Mucosa of descending colon (tissue), 3 donors: ENCODE data around the gene SVEP1. TPM values are rescaled to one million over a fixed set of nuclear protein-coding genes. Genes with fewer than 3 reads are reported as not detected.

Source experiments
- ATAC-seq: fragments of 200-7000 bp; cut with Tn5 transposase; one replicate; pipeline ENCODE4 v1.9.1; 2020; ENCODE audit warnings: mild to moderate bottlenecking, moderate library complexity
- DNase-seq, 3 donors: peaks; one replicate each; pipeline ENCODE4 v3.0.0-alpha.2; 2020
- H3K36me3 ChIP-seq: fragments of 200-600 bp; one replicate; pipeline ENCODE4 v1.8.0; 2021; ENCODE audit warnings: low read depth, mild to moderate bottlenecking
- H3K4me1 ChIP-seq: fragments of 200-600 bp; one replicate; pipeline ENCODE4 v1.8.0; 2021; ENCODE audit warnings: low read depth, mild to moderate bottlenecking
- H3K4me3 ChIP-seq: fragments of 200-600 bp; one replicate; pipeline ENCODE4 v1.8.0; 2021; ENCODE audit warnings: mild to moderate bottlenecking
- H3K9me3 ChIP-seq: fragments of 200-600 bp; one replicate; pipeline ENCODE4 v1.8.0; 2021; ENCODE audit warnings: mild to moderate bottlenecking
- CTCF ChIP-seq: fragments of 200-600 bp; IDR thresholded peaks from one replicate; pipeline ENCODE4 v1.8.0; 2022; ENCODE audit warnings: antibody characterized with exemption, mild to moderate bottlenecking
- intact Hi-C, 2 donors: fragments of 100-400 bp; cut with DNase I in 1 of 2; cut with micrococcal nuclease in 1 of 2; formaldehyde crosslinking; loops; one replicate each; pipeline versions ENCODE4 v1.11.0 to v1.11.1; 2022; cut with DNase I, micrococcal nuclease
- total RNA-seq, 3 donors: library from RNA; stranded (reverse); fragmentation: NEBNext Ultra II Directional in 2 of 3; extraction: Animal tissue kit (Norgen Biotek cat#: 25700) in 2 of 3; gene quantifications; one replicate each; pipeline versions ENCODE4 v1.2.1 to v1.2.4, GENCODE V29; 2021 to 2023
- donor health status: DM: no; HTN: no; CAD: no; lungs with moderate emphysema.
- donor health status: DM: no; HTN: no; CAD: no.
- donor health status: DM: no; HTN: yes; CAD: no.

The SVEP1 gene
- total RNA-seq, 3 donors from 2014 or later, result 3.6 to 20.4 (median 12.0) TPM

- ATAC-seq, result peak; percentile 20
- DNase-seq, result no peak
- intact Hi-C loops, result no loop called here
- no peaks in the 10 kb centered on the region for H3K4me1 ChIP-seq
- no peaks in the 10 kb centered on the region for H3K36me3 ChIP-seq
- no peak for TF ChIP-seq CTCF
- H3K9me3 ChIP-seq, result no peaks in the 10 kb centered on the region
- no peak overlapping the region for H3K4me3 ChIP-seq
These were observed 115.2 kb downstream of the SVEP1 start for GRCh38 chr9:110464321-110464720.

DNA sequence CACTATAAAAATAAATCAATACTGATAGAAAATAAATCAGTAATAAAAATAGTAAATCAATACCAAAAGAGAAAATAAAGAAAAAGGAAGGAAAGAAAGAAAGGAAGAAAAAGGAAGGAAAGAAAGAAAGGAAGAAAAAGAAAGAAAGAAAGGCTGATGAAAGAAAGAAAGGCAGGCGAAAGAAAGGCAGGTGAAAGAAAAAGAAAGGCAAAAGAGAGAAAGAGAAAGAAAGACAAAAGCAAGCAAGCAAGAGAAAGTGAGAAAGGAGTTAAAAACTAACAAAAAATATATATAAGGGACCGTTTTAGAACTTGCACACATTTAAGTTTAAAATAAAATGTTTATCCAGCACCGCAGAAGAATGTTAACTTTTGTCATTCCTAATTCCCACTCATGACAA is 116.0 kb downstream of the SVEP1 start:
- Histone ChIP-seq H3K36me3 (no peaks in the 10 kb centered on the region), H3K4me1 (no peaks in the 10 kb centered on the region), H3K9me3 (no peaks in the 10 kb centered on the region), H3K4me3 (no peak overlapping the region)
- DNase-seq, result no peak
- no peak for ATAC-seq
- intact Hi-C loops, result no loop called here
- no peak for TF ChIP-seq CTCF

DNA sequence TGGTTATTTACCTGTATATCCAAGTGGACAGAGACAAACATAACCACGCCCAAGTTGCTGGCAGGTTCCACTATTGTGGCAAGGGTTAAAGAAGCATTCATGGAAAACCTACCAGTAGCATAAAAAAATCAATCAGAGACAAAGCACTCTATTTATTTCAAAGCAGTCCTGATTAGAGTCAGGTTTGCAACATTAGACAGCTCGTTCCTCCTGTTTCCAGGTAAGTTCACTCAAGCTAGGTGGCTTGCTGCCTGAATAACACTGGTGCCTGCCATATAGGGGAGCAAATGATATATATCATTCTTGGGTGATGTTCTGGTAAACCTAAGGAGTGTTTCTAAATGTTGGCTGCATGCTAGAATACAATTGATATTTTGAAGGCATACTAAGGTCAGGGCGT is 122.3 kb downstream of the SVEP1 start:
- TF ChIP-seq CTCF, result no peak
- intact Hi-C loops, result loop anchor here in 1 of 2 donors (10.0 kb wide), 1 partner anchor 168 kb away; no protein-coding TSS in a partner anchor
- DNase-seq (no peak), ATAC-seq (no peak)
- Histone ChIP-seq H3K9me3 (no peaks in the 10 kb centered on the region), H3K36me3 (no peaks in the 10 kb centered on the region), H3K4me1 (no peaks in the 10 kb centered on the region), H3K4me3 (no peak overlapping the region)

- no peak for TF ChIP-seq CTCF
- ATAC-seq, result no peak
- H3K4me3 ChIP-seq, result no peak overlapping the region
- intact Hi-C loops, result loop anchor here in 1 of 2 donors (10.0 kb wide), 1 partner anchor 168 kb away; no protein-coding TSS in a partner anchor
- H3K36me3 ChIP-seq, result no peaks in the 10 kb centered on the region
- no peaks in the 10 kb centered on the region for H3K4me1 ChIP-seq
- no peak for DNase-seq
- no peaks in the 10 kb centered on the region for H3K9me3 ChIP-seq
These were observed 122.9 kb downstream of the SVEP1 start for GRCh38 chr9:110456681-110457080.

DNA sequence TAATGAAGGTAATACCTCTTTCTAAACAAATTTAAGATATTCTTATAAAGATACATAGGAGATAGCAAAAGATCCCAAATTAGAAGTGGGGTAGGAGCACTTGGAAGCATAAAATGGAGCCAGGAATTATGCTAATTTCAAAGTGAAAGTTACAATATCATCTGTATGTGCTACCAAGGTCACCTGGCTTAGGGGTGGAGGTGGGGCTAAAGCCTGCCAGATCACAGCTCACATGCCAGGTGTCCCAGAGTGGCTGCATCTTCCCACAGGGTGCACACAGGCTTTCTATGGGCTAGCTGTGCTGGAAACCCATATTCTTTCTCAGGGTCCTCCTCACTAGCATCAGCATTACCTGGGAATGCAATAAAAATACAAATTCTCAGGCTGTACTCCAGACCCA is 123.7 kb downstream of the SVEP1 start:
- no peaks in the 10 kb centered on the region for H3K4me1 ChIP-seq
- no peak overlapping the region for H3K4me3 ChIP-seq
- H3K9me3 ChIP-seq, result no peaks in the 10 kb centered on the region
- DNase-seq (no peak), ATAC-seq (peak; percentile 47)
- no peaks in the 10 kb centered on the region for H3K36me3 ChIP-seq
- intact Hi-C loops, result loop anchor here in 1 of 2 donors (10.0 kb wide), 1 partner anchor 169 kb away; no protein-coding TSS in a partner anchor
- TF ChIP-seq CTCF, result no peak
